Measurements from ENCODE around the gene ACLY. TPM values are rescaled to one million over a fixed set of nuclear protein-coding genes. Genes with fewer than 3 reads are reported as not detected.

ACLY gene
- total and polyA plus RNA-seq, 2 experiments from 2014 or later = 119 to 439 TPM

GRCh38 chr17:41915566-41915965 lies 3.2 kb downstream of the ACLY start:
- Mint-ChIP-seq H3K36me3 (ENCODE audit: low read depth) (peaks cover 60% of the 10 kb centered on the region), H3K27ac (peak overlapping the region; percentile 61), H3K4me3 (peak overlapping the region; percentile 90), H3K27me3 (ENCODE audit: insufficient read depth, low read depth, poor library complexity) (peaks cover 16% of the 10 kb centered on the region), H3K4me1 (peaks cover 48% of the 10 kb centered on the region), H3K9me3 (no peaks in the 10 kb centered on the region; the same call in 2 of the 3 replicates)
- peaks cover 45% of the 10 kb centered on the region for H3K4me1 ChIP-seq (ENCODE audit: insufficient read depth)
- H3K79me2 ChIP-seq (replicated peaks; ENCODE audit: insufficient read depth) = peaks cover 80% of the 10 kb centered on the region
- peak overlapping the region; percentile 94 for H3K4me2 ChIP-seq
- H3K9me2 ChIP-seq (ENCODE audit: insufficient read depth) = no peaks in the 10 kb centered on the region
- H2AFZ ChIP-seq = no peak overlapping the region
- peaks cover 38% of the 10 kb centered on the region for H3F3A ChIP-seq (replicated peaks; ENCODE audit: low read depth)
- H3K36me3 ChIP-seq (ENCODE audit: insufficient read depth) = peaks cover 29% of the 10 kb centered on the region
- DNase-seq (ENCODE audit: low spot score) = no peak
- H4K20me1 ChIP-seq (replicated peaks; ENCODE audit: insufficient read depth) = peaks cover 73% of the 10 kb centered on the region
- peak overlapping the region; percentile 89 for H3K27ac ChIP-seq (ENCODE audit: low read depth)
- TF ChIP-seq CTCF (conservative IDR thresholded peaks at IDR 0.05; ENCODE audit: low read depth in 2 of 2) = no peak
- TF ChIP-seq ETS1 (IDR thresholded peaks at IDR 0.05) = no peak
- TF ChIP-seq NANOG (IDR thresholded peaks at IDR 0.05; ENCODE audit: borderline replicate concordance) = no peak
- TF ChIP-seq ZNF114 (CRISPR knock-in tag; IDR thresholded peaks at IDR 0.05) = no peak
- TF ChIP-seq STAT1 (IDR thresholded peaks at IDR 0.05; ENCODE audit: unreplicated experiment) = no peak
- no peak for TF ChIP-seq EZH2phosphoT487 (IDR thresholded peaks at IDR 0.05; ENCODE audit: unreplicated experiment)
- TF ChIP-seq REST (IDR thresholded peaks at IDR 0.05; ENCODE audit: unreplicated experiment) = no peak
- no peak for TF ChIP-seq JUNB (IDR thresholded peaks at IDR 0.05; ENCODE audit: unreplicated experiment)
- no peak for TF ChIP-seq CREB1 (CRISPR knock-in tag; IDR thresholded peaks at IDR 0.05; ENCODE audit: low read depth)
- no peak for TF ChIP-seq POLR2AphosphoS5 (IDR thresholded peaks at IDR 0.05; ENCODE audit: low read depth)
- TF ChIP-seq ZNF331 (CRISPR knock-in tag; IDR thresholded peaks at IDR 0.05; ENCODE audit: low read depth) = no peak
- TF ChIP-seq EZH2 (IDR thresholded peaks at IDR 0.05; ENCODE audit: low read depth, unreplicated experiment) = no peak
- TF ChIP-seq ZNF462 (CRISPR knock-in tag; IDR thresholded peaks at IDR 0.05) = no peak
- no peak for ATAC-seq
- H3K4me3 ChIP-seq = peak overlapping the region; percentile 99
- no peaks in the 10 kb centered on the region for H3K27me3 ChIP-seq (ENCODE audit: insufficient read depth)

Data from GM23338 (cell line).